GM19240 (cell line): ENCODE measurements around the gene SLC36A3.
"Not testable (repeated sequence)": the region's sequence is repeated elsewhere in the genome, so short reads cannot be mapped to it uniquely, and the experiment has no call there.

Experiments used
- DNase-seq: peaks from one replicate; pipeline ENCODE4 v3.0.0; 2011; ENCODE audit warnings: low spot score; ENCODE audit not compliant: insufficient read length

SLC36A3 gene

GRCh38 chr5:151303666-151304065 is at the start of gene SLC36A3:
TSS of gene SLC36A3 (minus strand) at chr5:151303766. CDS start at chr5:151303354, 412 bp downstream.
- no peak for DNase-seq

DNA sequence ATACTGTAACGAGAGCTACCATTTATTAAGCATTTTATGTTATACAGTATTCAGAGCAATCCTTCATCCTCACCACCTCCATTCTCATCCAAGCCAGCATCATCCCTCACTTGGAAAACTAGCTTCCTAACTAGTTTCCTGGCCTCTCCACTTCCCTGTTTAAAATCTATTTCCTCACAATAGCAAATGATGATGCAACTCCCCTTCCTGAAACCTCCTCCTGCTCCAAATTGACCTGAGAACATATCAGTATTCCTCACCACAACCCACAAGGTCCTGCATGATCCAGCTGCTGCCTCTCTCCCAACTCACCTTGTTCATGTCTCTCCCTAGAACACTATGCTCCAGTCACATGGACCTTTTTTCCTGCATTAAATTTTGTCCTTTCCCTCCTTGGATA is 48.1 kb upstream of the SLC36A3 start:
- DNase-seq: no peak

DNA sequence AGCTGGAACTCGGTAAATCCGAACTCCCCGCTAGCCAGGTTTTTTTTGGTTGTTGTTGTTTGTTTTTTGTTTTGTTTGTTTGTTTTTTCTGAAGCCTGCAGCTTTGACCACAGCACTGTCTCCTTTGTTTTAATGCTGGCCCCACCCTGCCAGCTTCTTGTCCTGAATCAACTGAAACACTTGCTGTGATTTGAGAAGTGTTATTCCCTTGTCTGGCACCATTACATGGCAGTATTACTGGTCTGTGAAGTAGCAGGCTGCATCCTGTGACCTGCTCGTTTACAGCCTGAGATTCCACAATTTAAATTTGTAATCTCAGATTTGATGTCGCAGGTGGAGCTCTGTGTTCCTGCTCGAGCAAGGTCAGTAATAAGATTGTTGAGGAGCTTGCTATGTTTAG is 45.2 kb upstream of the SLC36A3 start:
- DNase-seq: no peak

DNA sequence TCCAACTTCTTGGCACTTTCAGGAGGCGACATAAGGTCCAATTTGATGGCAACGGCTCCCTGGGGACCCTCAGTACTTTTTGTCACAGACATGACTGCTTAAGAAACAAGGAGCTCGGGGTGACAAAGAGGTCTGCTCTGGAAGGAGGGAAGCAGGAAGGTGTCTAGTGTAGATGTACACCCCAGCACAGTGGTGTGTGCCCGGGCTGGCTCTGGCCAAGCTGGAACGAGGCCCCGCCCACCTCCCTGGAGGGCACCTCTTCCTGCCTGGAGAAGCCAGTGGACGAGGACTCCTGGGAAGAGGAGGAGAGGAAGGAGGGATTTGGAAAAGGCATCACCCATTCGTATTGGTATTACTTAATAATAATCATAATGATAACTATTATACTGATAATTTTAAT is 43.8 kb upstream of the SLC36A3 start, which contains the start of gene SLC36A2:
TSS of gene SLC36A2 (minus strand) at position 191 of the 400 bp plus-strand sequence. CDS start at position 92, 99 bp downstream.
- no peak for DNase-seq

GRCh38 chr5:151345808-151346478 is 42.4 kb upstream of the SLC36A3 start:
- DNase-seq: no peak

DNA sequence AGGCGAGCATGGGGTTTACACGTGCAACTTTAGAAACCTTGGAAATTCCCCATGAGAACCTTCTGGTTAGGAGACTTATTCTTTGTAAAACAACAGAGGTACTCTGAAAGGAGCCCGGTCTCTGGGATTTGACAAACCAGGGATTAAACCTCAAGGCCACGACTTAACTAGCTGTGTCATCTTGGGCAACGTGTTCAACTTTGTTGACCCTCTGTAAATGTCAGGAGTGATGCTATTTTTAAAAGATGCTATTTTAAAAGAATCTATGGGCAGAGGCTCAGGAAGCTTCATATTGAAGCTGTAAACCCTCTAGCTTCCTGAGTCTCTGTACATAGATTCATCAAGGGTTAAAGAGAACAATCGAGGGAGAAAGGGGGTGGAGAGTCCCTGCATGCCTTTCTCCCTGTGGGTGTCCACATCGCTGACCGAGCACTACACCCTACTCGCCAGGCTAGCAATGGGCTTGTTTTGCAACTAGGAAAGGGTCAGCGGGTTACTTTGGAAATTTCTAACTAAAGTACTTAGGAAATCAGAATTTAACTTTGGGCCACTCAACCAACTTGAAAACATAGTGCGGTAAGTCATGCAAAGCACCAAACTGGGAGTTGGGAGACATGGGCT is 41.7 kb upstream of the SLC36A3 start:
- no peak for DNase-seq

DNA sequence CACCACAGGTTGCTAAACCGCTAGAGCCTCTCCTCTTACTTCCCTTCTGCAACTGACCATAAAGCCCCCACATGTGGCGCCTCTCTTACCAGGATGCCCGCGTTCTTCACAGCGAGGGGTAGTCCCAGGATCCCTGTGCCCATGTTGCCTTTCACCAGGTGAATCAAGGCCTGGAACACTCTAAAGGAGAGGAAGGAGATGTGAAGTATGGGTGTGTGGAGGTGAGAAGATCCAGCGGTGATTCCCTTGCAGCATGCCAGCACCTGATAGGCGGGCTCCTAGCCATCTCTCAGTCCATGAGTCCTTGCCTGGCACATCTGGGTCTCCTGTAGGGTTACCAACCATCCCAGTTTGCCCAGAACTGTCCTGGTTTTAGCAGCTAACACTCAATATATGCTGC is 40.5 kb upstream of the SLC36A3 start:
- DNase-seq: no peak

GRCh38 chr5:151340004-151340403 is 36.4 kb upstream of the SLC36A3 start:
- no peak for DNase-seq

- no peak for DNase-seq
Measured at GRCh38 chr5:151338734-151339133, 35.2 kb upstream of the SLC36A3 start.

- no peak for DNase-seq
Measured at GRCh38 chr5:151332857-151333256, 29.3 kb upstream of the SLC36A3 start.

DNA sequence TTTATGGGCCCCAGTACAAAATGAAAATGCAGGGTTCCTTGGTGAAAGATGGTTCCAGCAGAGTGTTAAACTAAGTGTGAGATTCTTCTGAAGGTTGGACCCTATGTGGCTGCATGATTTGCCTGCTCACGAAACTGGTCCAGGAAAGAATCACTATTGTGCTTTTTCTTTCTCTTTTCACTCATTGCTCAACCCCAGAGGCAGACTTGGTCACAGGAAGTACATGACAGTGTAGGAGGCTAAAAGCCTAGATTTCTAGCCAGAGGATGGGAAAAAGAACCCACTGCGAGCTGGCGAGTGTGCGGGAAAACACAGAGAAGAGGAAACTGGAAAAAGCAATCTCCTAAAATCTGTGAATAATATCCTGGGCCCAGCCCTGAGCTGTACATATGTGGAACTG is 25.2 kb upstream of the SLC36A3 start:
- no peak for DNase-seq

- DNase-seq: no peak
Measured at GRCh38 chr5:151327585-151327984, 24.0 kb upstream of the SLC36A3 start.

DNA sequence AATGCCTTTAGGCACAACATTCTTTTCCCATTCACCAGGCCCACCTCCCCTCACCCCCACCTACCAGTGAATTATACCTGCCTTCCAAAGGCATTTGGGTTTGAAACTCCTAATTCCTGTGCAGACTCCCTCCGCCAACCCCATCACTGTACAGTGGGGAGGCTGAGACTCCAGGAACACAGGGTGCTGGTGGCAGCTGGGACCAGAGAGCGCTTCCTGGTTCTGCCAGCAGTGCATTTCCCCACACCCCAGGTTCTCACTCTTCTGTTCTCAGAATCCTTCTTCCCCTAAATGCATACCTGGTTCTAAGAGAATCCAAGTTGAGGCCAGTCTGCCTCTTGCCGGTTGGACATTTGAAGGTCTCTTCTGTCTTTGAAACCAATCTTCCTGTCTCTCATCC is 22.7 kb upstream of the SLC36A3 start:
- no peak for DNase-seq

- DNase-seq: no peak
Measured at GRCh38 chr5:151320481-151320880, 16.9 kb upstream of the SLC36A3 start.

DNA sequence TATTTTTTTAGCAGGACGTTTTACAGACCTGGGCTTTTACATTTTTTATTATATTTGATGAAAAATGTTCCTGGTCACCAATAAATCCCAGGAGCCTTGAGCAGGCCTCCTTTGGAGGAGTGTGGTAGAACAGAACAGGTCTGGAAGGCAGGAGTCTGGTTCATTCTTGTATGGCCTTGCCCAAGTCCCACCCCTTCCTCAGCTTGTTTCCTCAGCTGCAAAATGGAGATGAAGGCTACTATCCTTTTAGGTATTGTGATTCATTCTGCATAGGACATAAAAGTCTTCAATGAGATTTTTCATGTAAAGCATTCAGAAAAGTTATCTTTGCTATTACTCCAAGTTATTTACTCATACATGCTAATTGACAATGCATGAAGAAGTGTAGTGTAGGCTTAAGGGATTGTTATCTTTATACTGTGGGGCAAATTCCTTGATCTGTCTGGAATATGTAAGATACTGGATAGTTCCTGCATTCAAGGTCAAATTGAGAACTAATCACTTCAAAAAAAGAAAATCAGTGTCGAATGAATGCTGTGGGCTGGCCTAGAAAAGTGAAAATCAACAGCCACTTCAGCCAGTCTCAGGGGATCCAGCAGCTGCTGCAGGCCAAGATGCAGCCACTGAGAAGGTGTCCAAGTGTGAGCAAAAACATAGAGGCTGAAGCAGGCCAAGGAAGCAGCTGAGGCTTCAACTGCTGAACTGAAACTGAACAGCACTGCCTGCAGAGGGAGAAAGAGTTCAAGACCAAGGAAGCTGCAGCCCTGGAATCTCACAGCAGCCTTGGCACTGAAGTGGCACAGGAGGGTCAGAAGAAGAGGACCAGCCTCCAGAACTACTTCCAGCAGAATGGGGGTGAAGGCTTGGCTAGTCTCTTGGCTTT is 15.5 kb upstream of the SLC36A3 start:
- no peak for DNase-seq

- DNase-seq: no peak
Measured at GRCh38 chr5:151317871-151318270, 14.3 kb upstream of the SLC36A3 start.

DNA sequence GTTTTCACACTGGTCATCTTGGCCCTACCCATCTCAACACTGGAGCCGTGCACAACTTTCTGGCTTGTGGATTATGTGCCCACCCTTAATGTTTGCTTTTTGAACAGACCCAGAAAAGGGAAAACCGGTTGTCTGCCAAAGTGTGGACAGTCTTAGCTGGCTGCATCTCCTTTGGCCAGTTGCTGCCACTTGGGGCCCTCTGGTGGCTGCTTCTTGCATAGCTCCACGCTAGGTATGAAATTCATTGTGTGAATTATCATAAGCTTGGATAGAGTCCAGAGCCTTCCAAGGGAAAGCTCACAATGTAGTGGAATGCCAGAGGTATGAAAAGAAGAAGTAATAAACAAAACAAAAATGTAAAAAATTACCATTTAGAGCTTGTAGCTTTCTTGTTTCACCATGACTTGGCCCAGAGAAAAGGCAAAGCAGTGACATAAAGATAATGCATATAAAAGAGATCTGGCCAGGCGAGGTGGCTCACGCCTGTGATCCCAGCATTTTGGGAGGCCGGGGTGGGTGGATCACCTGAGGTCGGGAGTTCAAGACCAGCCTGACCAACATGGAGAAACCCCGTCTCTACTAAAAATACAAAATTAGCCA is 12.5 kb upstream of the SLC36A3 start:
- peak; percentile 79 for DNase-seq

DNA sequence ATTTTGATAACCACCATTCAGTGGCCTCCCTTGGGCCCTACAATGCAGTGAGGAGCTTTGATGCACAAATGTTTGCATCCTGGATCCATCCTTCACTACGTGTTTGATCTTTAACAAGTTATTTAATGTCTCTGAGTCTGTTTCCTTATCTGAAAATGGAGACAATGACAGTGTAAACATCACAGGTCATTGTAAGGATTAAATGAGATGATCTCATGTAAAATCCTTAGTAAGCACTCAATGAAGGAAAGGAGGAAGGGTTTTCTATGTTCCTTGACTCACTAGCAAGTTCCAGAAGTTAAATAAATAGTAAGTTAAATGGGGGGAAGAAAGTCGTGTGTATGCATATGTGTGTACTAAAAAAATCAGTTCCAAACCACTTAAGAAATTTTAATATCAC is 9.8 kb upstream of the SLC36A3 start:
- no peak for DNase-seq

- no peak for DNase-seq
Measured at GRCh38 chr5:151312756-151313324, 9.3 kb upstream of the SLC36A3 start.

GRCh38 chr5:151310932-151311331 is 7.4 kb upstream of the SLC36A3 start:
- DNase-seq: no peak

DNA sequence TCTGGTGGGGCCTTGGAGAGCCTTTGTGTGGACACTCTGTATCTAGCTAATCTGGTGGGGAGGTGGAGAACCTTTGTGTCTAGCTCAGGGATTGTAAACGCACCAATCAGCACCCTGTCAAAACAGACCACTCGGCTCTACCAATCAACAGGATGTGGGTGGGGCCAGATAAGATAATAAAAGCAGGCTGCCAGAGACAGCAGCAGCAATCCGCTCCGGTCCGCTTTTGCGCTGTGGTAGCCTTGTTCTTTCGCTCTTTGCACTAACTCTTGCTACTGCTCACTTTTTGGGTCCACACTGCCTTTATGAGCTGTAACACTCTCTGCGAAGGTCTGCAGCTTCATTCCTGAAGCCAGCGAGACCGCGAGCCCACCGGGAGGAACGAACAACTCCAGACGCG is 6.3 kb upstream of the SLC36A3 start:
- DNase-seq: not testable (repeated sequence)
